ENCODE measurements around the gene SLC6A6. TPM values are rescaled to one million over a fixed set of nuclear protein-coding genes. Genes with fewer than 3 reads are reported as not detected.

SLC6A6 gene
- total RNA-seq, 1 donor from 2014 or later: 46.3 TPM

DNA sequence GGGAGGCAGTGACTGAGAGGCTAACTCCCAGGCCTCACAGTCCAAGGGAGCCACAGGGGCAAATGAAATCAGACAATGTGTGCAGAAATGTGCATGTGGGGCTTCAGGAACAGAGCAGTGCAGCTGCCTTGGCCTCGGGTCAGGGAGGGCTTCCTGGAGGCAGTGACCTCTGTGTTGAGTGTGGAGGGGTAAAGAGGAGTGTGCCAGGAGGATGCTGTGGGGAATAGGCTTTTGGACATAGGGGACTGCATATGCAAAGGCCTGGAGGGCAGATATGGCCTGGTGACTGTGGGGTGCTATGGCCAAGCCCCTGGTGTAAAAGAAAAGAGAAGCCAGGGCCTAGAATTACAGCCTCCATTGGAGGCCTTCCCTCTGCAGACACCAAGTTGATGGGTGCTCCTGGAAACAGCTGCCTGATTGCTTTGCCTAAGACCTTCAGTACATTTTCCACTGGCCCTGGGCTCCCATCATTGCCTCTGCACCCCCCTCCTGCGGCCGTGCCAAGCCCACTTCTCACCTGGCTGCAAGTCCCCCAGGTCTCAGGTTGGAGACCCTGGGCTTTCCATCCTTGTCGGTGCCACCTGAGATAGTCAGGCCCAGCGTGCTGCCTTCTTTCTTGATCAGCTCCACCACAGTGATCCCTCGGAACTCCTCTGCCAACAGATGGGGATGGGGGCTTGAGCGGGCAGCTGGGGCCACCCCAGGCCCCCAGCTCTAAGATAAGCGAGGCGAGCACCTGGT, 122.7 kb downstream of the SLC6A6 start:
- no peak for DNase-seq (ENCODE audit: low spot score)

DNA sequence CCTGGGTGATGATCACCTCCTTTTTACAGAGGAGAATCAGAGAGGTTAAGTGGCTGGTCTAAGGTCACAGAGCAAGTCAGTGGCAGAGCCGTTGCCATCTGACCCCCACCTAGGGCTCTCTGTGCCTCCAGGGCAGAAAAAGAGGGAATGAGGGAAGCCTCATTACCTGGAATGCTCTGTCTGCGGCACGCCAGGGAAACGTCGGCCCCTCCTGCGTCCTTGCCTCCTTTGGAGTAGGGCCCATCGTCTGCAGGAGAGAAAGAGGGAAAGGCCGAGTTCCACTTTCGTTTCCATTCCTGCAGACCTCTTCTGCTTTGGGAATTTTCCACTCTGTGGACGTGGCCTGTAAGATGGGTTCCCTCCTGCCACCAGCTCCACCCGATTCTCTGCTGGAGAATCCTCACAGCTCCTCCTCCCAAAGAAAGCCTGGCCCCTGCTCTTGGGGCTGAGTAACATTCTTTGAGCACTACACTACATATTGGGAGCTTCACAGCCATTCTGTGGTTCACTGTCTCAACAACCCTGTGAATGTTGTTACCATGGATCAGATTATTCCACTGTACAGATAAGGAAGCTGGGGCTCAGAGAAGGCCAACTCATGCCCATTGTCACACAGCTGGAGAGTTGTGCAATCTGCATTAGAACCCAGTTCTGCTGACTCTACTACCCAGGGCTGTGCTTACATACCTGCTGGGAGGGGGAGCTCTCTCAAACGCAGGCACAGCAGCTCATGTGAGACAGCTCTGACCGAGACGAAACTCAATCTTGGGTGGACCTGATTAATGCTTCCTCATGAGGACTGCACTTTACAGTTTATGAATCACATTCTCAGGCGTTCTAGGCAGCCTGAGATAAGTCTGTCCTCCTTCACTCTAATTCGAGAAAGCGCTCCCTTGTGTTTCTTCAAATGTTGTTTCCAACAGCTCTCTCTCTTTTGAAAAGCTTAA, 123.6 kb downstream of the SLC6A6 start:
- TF ChIP-seq, protein P1, sequence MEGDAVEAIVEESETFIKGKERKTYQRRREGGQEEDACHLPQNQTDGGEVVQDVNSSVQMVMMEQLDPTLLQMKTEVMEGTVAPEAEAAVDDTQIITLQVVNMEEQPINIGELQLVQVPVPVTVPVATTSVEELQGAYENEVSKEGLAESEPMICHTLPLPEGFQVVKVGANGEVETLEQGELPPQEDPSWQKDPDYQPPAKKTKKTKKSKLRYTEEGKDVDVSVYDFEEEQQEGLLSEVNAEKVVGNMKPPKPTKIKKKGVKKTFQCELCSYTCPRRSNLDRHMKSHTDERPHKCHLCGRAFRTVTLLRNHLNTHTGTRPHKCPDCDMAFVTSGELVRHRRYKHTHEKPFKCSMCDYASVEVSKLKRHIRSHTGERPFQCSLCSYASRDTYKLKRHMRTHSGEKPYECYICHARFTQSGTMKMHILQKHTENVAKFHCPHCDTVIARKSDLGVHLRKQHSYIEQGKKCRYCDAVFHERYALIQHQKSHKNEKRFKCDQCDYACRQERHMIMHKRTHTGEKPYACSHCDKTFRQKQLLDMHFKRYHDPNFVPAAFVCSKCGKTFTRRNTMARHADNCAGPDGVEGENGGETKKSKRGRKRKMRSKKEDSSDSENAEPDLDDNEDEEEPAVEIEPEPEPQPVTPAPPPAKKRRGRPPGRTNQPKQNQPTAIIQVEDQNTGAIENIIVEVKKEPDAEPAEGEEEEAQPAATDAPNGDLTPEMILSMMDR (IDR thresholded peaks at IDR 0.05; ENCODE audit: unreplicated experiment): no peak
- no peak overlapping the region for H3K4me3 Mint-ChIP-seq (ENCODE audit: unreplicated experiment)
- peaks cover 7% of the 10 kb centered on the region for H3K4me1 Mint-ChIP-seq (ENCODE audit: unreplicated experiment)
- no peaks in the 10 kb centered on the region for H3K9me3 Mint-ChIP-seq (ENCODE audit: unreplicated experiment)
- H3K27ac Mint-ChIP-seq (ENCODE audit: unreplicated experiment): no peak overlapping the region
- H3K27me3 Mint-ChIP-seq (ENCODE audit: unreplicated experiment): peaks cover 5% of the 10 kb centered on the region
- no peaks in the 10 kb centered on the region for H3K36me3 Mint-ChIP-seq (ENCODE audit: low read depth, unreplicated experiment)
- no peak for DNase-seq (ENCODE audit: low spot score)

More for the DNA sequence above, 122.7 kb downstream of the SLC6A6 start:
- peaks cover 7% of the 10 kb centered on the region for H3K27me3 Mint-ChIP-seq (ENCODE audit: unreplicated experiment)
- no peak overlapping the region for H3K27ac Mint-ChIP-seq (ENCODE audit: unreplicated experiment)
- TF ChIP-seq, protein P1 (IDR thresholded peaks at IDR 0.05; ENCODE audit: unreplicated experiment): no peak
- peaks cover 7% of the 10 kb centered on the region for H3K4me1 Mint-ChIP-seq (ENCODE audit: unreplicated experiment)
- peak overlapping the region; percentile 40 for H3K4me3 Mint-ChIP-seq (ENCODE audit: unreplicated experiment)
- no peaks in the 10 kb centered on the region for H3K36me3 Mint-ChIP-seq (ENCODE audit: low read depth, unreplicated experiment)
- H3K9me3 Mint-ChIP-seq (ENCODE audit: unreplicated experiment): no peaks in the 10 kb centered on the region

DNA sequence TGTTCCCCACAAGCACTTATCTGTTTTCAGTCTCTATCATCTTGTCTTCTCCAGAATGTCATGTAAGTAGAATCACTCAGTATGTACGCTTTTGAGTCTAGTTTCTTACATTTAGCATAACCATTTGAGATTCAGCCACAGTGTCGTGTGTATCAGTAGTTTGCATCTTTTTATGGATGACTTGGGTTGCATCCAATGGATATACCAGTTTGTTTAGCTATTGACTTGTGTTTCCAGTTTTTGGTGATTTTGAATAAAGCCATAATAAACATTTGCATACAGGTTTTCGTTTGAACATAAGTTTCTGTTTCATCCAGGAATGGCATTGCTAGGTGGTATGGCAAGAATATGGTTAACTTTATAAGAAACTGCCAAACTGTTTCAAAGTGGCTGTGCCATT, 125.7 kb downstream of the SLC6A6 start:
- no peaks in the 10 kb centered on the region for H3K9me3 Mint-ChIP-seq (ENCODE audit: unreplicated experiment)
- H3K4me1 Mint-ChIP-seq (ENCODE audit: unreplicated experiment): peaks cover 11% of the 10 kb centered on the region
- no peak overlapping the region for H3K27ac Mint-ChIP-seq (ENCODE audit: unreplicated experiment)
- TF ChIP-seq, protein P1 (IDR thresholded peaks at IDR 0.05; ENCODE audit: unreplicated experiment): no peak
- DNase-seq (ENCODE audit: low spot score): no peak
- H3K4me3 Mint-ChIP-seq (ENCODE audit: unreplicated experiment): no peak overlapping the region
- H3K36me3 Mint-ChIP-seq (ENCODE audit: low read depth, unreplicated experiment): no peaks in the 10 kb centered on the region
- peaks cover 5% of the 10 kb centered on the region for H3K27me3 Mint-ChIP-seq (ENCODE audit: unreplicated experiment)

DNA sequence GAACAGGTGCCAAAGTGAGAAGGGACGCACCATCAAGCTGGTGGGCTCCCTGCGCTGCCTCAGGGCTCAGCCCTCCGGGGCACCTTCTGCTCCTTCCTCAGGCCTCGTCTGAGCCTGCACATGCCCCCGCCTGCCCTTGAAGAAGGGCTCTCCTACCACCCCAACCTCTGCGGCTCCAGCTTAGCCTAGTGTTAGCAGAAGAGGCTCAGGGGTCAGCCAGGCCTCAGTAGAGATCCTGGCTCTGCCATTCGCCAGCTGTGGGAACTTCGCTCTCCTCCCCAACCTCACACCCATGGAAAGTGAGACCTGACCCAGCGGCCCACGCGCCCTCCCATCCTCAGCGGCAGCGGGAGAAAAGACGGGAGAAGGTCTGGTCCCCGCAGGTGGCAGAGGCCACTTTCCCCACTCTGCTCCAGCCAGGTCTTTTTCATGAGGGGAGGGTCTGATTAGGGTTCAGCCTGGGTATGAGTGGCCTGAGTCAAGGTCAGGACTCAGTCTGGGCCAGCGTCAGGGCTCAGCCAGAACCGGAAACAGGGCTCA, 129.5 kb downstream of the SLC6A6 start:
- no peaks in the 10 kb centered on the region for H3K9me3 Mint-ChIP-seq (ENCODE audit: unreplicated experiment)
- no peak overlapping the region for H3K4me3 Mint-ChIP-seq (ENCODE audit: unreplicated experiment)
- DNase-seq (ENCODE audit: low spot score): no peak
- H3K27me3 Mint-ChIP-seq (ENCODE audit: unreplicated experiment): peaks cover 3% of the 10 kb centered on the region
- H3K27ac Mint-ChIP-seq (ENCODE audit: unreplicated experiment): no peak overlapping the region
- H3K36me3 Mint-ChIP-seq (ENCODE audit: low read depth, unreplicated experiment): no peaks in the 10 kb centered on the region
- peaks cover 20% of the 10 kb centered on the region for H3K4me1 Mint-ChIP-seq (ENCODE audit: unreplicated experiment)
- TF ChIP-seq, protein P1 (IDR thresholded peaks at IDR 0.05; ENCODE audit: unreplicated experiment): no peak
